ENCODE data around the gene CCDC154. TPM values are rescaled to one million over a fixed set of nuclear protein-coding genes. Genes with fewer than 3 reads are reported as not detected.

The CCDC154 gene
- total and polyA plus RNA-seq, 9 of the 15 experiments (the other 6 are each of a cell fraction or from before 2014, with no cell fraction given): 0.15 to 1.4 (median 0.20) TPM; not detected in 5

GRCh38 chr16:1413684-1414531 lies 30.4 kb downstream of the CCDC154 start (continued):
- no peak for TF ChIP-seq BCLAF1 (IDR thresholded peaks at IDR 0.05; ENCODE audit: borderline replicate concordance in 1 of 2, control insufficient read depth in 1 of 2, low read depth in 2 of 2, low read length in 1 of 2)
- no peak for TF ChIP-seq ZSCAN29 (IDR thresholded peaks at IDR 0.05)
- no peak for TF ChIP-seq SIRT6 (IDR thresholded peaks at IDR 0.05; ENCODE audit: low read depth, low read length)
- TF ChIP-seq TBP (optimal IDR thresholded peaks at IDR 0.05; ENCODE audit: low read depth, low read length): no peak
- TF ChIP-seq ZNF644 (tag; IDR thresholded peaks at IDR 0.05; ENCODE audit: low read depth): no peak
- 0 out of 4 replicates have a peak, but pooled peaks of 1 of the 2 experiments have one; percentile 3 for TF ChIP-seq ZNF639 (CRISPR knock-in tag; conservative IDR thresholded peaks at IDR 0.05 in 1 of 2, IDR thresholded peaks at IDR 0.05 in 1 of 2)
- no peak for TF ChIP-seq ZNF133 (CRISPR knock-in tag; IDR thresholded peaks at IDR 0.05)
- no peak; the same call in 1 of the 2 replicates for TF ChIP-seq CEBPG (CRISPR knock-in tag; IDR thresholded peaks at IDR 0.05)
- TF ChIP-seq CEBPG (tag; conservative IDR thresholded peaks at IDR 0.05 in 1 of 2, IDR thresholded peaks at IDR 0.05 in 1 of 2): no peak
- TF ChIP-seq ZNF175 (CRISPR knock-in tag; IDR thresholded peaks at IDR 0.05; ENCODE audit: low read depth): no peak
- TF ChIP-seq RCOR1 (IDR thresholded peaks at IDR 0.05; ENCODE audit: borderline replicate concordance in 1 of 2, low read depth in 2 of 2, low read length in 2 of 2): 0 out of 4 replicates have a peak, but pooled peaks of 1 of the 2 experiments have one; percentile 64
- TF ChIP-seq, protein P1, sequence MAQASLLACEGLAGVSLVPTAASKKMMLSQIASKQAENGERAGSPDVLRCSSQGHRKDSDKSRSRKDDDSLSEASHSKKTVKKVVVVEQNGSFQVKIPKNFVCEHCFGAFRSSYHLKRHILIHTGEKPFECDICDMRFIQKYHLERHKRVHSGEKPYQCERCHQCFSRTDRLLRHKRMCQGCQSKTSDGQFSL (CRISPR knock-in tag; IDR thresholded peaks at IDR 0.05): peak; percentile 74; the same call in 1 of the 2 replicates
- TF ChIP-seq, protein P1 (tag; IDR thresholded peaks at IDR 0.05): no peak
- 0 out of 2 replicates have a peak, but pooled peaks have one; percentile 30 for TF ChIP-seq KLF13 (tag; IDR thresholded peaks at IDR 0.05; ENCODE audit: borderline replicate concordance, low read depth)
- no peak for TF ChIP-seq ZBTB34 (CRISPR knock-in tag; IDR thresholded peaks at IDR 0.05)
